Progenitor cell of endocrine pancreas (in vitro differentiated cells): ENCODE measurements around the gene GIPC3. TPM values are rescaled to one million over a fixed set of nuclear protein-coding genes. Genes with fewer than 3 reads are reported as not detected.

Source experiments
- DNase-seq: peaks from one replicate; pipeline ENCODE4 v3.0.0; 2021; ENCODE audit warnings: low spot score; ENCODE audit not compliant: unreplicated experiment
- H3K27ac Mint-ChIP-seq: 2 replicates; pipeline ENCODE4 v1.8.0; 2021; ENCODE audit warnings: mild to moderate bottlenecking, moderate library complexity, mixed read lengths
- H3K27me3 Mint-ChIP-seq: 2 replicates; pipeline ENCODE4 v1.8.0; 2021; ENCODE audit warnings: mixed read lengths
- H3K36me3 Mint-ChIP-seq: 2 replicates; pipeline ENCODE4 v1.8.0; 2022; ENCODE audit warnings: mixed read lengths; ENCODE audit not compliant: insufficient read depth
- H3K4me1 Mint-ChIP-seq: 2 replicates; pipeline ENCODE4 v1.8.0; 2021; ENCODE audit warnings: low read depth, mixed read lengths
- H3K4me3 Mint-ChIP-seq: 2 replicates; pipeline ENCODE4 v1.8.0; 2021; ENCODE audit warnings: low read depth, mild to moderate bottlenecking, moderate library complexity, mixed read lengths
- H3K9me3 Mint-ChIP-seq: 2 replicates; pipeline ENCODE4 v1.8.0; 2021; ENCODE audit warnings: low read depth, mixed read lengths
- CTCF ChIP-seq: fragments of 200-600 bp; sonication (generic); IDR thresholded peaks from one replicate; pipeline ENCODE4 v1.5.0; 2021; ENCODE audit warnings: antibody characterized with exemption, mild to moderate bottlenecking; ENCODE audit not compliant: unreplicated experiment
- total RNA-seq: library from RNA; stranded (reverse); gene quantifications from 2 replicates; pipeline ENCODE4 v1.2.1, GENCODE V29; 2021

Gene GIPC3
- total RNA-seq, 1 donor from 2014 or later = not detected

DNA sequence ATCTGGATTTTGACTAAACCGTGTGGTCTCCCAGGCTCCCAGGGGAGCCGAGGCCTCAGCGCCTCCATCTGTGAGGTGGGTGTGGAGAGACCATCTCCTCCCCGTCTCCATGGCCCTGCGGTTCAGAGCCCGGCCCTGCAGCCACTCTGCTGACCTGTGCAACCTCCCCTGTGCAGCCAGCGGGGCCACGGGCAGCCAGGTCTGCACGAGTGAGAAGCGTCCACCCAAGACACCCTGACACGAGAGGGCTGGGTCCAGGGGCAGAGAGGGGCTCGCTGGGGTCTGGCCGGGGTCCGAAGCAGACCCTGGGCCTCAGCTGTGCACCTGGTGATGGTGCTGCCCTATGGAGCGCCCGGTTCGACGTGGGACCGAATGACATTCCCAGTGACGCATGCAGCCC, 51.7 kb downstream of the GIPC3 start:
- H3K4me3 Mint-ChIP-seq = no peak overlapping the region
- no peak for DNase-seq
- peaks cover 10% of the 10 kb centered on the region for H3K36me3 Mint-ChIP-seq
- no peak for TF ChIP-seq CTCF
- no peak overlapping the region for H3K27ac Mint-ChIP-seq
- no peaks in the 10 kb centered on the region for H3K4me1 Mint-ChIP-seq
- H3K27me3 Mint-ChIP-seq = no peaks in the 10 kb centered on the region
- no peaks in the 10 kb centered on the region for H3K9me3 Mint-ChIP-seq

DNA sequence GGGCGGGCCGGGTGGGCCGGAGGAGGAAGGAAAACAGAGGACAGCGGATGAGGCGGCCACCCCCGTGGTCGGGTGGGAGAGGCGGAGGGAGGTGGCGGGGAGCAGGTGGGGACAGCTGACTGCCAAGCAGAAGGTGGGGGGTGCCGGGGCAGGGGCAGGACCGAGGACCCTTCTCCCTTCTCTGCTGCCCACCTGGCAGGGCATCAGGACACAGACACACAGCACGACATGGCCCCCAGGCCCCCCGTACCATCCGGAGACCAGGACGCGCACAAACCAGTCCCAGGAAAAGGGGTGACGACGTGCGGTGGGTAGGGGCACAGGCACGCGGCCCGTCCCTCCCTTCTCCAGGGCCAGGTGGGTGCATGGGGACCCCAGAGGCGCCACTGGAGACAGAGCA, 52.3 kb downstream of the GIPC3 start:
- H3K27me3 Mint-ChIP-seq = no peaks in the 10 kb centered on the region
- TF ChIP-seq CTCF = no peak
- no peaks in the 10 kb centered on the region for H3K4me1 Mint-ChIP-seq
- H3K27ac Mint-ChIP-seq = no peak overlapping the region
- H3K4me3 Mint-ChIP-seq = no peak overlapping the region
- no peak for DNase-seq
- H3K36me3 Mint-ChIP-seq = peaks cover 10% of the 10 kb centered on the region
- H3K9me3 Mint-ChIP-seq = no peaks in the 10 kb centered on the region

GRCh38 chr19:3638208-3639193, 53.2 kb downstream of the GIPC3 start:
- H3K27me3 Mint-ChIP-seq = no peaks in the 10 kb centered on the region
- no peaks in the 10 kb centered on the region for H3K4me1 Mint-ChIP-seq
- no peak for DNase-seq

DNA sequence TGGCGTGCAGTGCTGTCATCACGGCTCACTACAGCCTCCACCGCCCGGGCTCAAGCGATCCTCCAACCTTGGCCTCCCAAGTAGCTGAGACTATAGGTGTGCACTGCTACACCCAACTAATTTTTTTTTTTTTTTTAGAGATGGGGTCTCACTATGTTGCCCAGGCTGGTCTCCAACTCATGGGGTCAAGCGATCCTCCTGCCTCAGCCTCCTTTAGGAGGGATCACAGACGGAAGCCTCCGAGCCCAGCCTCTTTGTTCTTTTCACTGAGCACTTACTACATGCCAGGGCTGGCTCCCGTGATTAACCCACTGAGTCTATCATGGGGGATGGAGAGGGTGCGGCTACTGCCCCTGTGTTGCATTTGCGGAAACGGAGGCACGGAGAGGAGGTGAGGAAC, 54.2 kb downstream of the GIPC3 start:
- no peak for TF ChIP-seq CTCF
- H3K36me3 Mint-ChIP-seq = peaks cover 10% of the 10 kb centered on the region
- H3K9me3 Mint-ChIP-seq = no peaks in the 10 kb centered on the region
- H3K4me1 Mint-ChIP-seq = no peaks in the 10 kb centered on the region
- no peak overlapping the region for H3K27ac Mint-ChIP-seq
- DNase-seq = no peak
- H3K27me3 Mint-ChIP-seq = no peaks in the 10 kb centered on the region
- no peak overlapping the region for H3K4me3 Mint-ChIP-seq

More at GRCh38 chr19:3638208-3639193, 53.2 kb downstream of the GIPC3 start:
- H3K36me3 Mint-ChIP-seq = peaks cover 10% of the 10 kb centered on the region
- no peak for TF ChIP-seq CTCF
- no peak overlapping the region for H3K4me3 Mint-ChIP-seq
- H3K27ac Mint-ChIP-seq = no peak overlapping the region
- no peaks in the 10 kb centered on the region for H3K9me3 Mint-ChIP-seq

GRCh38 chr19:3641515-3642269, 56.4 kb downstream of the GIPC3 start:
- DNase-seq = no peak
- H3K27me3 Mint-ChIP-seq = no peaks in the 10 kb centered on the region
- no peak overlapping the region for H3K4me3 Mint-ChIP-seq
- no peak overlapping the region for H3K27ac Mint-ChIP-seq
- H3K9me3 Mint-ChIP-seq = no peaks in the 10 kb centered on the region
- TF ChIP-seq CTCF = no peak
- H3K36me3 Mint-ChIP-seq = peaks cover 10% of the 10 kb centered on the region
- no peaks in the 10 kb centered on the region for H3K4me1 Mint-ChIP-seq
